Mesangial cell (primary cell): ENCODE data around the gene L1CAM. TPM values are rescaled to one million over a fixed set of nuclear protein-coding genes. Genes with fewer than 3 reads are reported as not detected.

Source experiments
- total RNA-seq: library from RNA; depleted of rRNA; stranded (reverse); fragments of >200 nt; gene quantifications from 2 replicates; pipeline ENCODE4 v1.2.3, GENCODE V29; 2015

L1CAM gene
- 15.6 and 37.3 TPM in 2 replicates for total RNA-seq

DNA sequence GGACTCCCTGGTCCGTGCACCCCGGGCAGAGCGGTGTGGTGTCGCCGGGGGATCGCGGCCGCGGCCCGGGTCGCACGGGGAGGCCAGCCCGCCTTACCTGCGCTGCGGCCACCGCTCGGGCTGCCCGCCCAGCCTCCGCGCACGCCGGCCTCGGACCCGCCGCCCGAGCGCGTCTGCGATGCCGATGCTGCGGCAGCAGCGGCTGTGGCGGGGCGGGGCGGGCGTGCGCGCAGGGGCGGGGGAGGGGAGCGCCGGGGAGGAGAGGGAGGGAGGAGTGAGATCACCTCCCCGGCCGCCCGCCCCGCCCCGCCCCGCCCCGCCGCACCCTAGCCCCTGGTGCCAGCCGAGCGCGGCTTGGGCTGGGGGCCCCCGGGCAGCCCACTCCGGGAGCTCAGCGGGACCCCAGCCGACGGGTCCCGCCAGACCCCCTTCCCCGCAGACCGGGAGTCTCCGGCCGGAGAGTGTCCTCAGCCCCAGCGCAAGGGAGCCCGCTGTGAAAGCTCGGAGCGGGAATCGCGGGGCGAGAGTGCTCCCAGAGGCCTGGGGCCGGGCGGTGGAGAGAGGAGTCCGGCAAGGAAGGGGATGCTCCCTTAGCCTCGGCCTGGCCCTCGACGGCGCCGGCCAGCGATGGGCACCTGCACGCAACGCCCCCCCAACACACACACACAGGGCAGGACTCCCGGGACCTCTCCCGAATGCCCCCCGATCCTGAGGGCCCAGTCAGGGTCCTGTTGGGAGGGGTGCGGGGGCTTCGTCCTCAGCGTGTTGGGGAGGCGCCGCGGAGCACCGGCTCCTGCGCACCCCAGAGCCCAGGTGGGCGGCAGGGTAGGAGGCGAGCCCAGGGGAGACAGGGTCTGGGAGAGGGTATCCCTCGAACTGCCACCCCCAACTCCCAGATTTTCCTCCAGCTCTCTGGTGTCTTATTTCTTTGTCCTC is at the start of gene L1CAM:
Gene L1CAM (minus strand): TSS at position 206 of the 936 bp plus-strand sequence. CDS start 10,337 bp downstream, outside the sequence.

DNA sequence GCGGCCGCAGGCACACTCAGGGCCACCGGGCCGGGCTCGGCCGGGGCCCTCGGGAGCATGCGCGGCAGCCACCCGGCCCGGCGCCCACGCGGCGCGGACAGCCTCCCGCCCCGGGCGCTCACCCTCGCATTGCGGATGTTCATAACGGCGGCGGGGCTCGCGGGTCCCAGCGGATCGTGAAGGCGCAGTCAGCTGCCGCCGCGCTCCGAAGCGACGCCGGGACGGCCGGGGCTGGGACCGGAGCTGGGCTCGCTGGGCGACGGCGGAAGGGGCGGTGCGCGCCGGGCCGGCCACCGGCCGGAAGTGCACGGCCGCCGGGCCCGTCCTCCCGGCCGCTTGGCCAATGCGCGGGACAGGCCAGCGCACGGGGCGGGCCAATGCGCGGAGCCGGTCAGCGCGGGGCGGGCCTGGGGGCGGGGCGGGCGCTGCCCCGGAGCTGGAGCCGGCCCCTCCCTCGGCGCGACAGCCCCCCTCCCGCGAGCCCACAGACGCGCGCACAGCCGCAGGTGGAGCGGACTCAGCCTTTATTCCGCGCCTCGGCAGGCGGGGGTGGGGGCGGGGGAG is 48.9 kb upstream of the L1CAM start, which contains the start of gene NAA10:
Gene NAA10 (minus strand): TSS at position 276 of the 564 bp plus-strand sequence. CDS start 133 bp downstream, at position 143.

DNA sequence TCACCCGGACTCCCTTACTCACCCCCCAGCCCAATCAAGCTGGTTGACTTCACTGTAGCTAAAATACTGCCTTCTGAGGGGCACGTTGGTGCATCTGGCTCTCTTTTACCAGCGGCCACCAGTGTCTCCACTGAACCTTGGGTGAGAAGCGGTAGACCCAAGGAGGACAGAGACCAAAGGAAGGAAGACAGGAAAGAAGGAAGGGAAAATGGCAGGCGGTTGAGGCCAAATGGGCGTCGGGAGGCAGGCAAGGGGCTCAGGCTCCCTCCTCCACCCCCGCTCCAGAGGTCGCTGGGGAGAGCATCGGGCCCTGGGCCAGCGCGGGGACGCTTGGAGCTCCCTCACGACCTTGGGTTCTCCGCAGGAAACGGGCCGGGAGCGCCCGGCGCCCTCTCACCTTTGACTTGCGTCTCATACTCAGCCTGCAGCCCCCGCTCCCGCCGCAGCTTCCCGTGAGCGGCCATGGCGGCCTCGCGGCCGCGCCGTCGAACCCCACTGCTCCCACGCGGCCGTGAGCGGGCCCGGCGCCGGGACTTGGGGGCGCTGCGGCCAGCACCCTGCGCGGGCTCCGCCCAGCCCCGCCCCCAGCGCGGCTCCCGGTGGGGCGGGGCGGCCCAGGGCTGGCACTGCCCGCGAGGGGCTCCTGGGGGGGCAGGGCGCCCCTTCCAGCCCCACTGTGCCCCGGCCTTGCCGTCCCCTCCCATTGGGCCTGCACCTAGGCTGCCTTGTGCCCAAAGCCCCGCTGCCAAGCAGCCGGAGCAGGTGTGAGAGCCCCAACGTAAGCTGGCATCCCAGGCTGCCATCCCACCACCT is 40.0 kb upstream of the L1CAM start, which contains the start of gene ARHGAP4:
Gene ARHGAP4 (minus strand): TSS at position 526 of the 813 bp plus-strand sequence. CDS start 62 bp downstream, at position 464.

GRCh38 chrX:153903991-153904957 is 18.3 kb upstream of the L1CAM start, which contains the start of gene AVPR2:
TSS of gene AVPR2 (plus strand) at chrX:153904673. CDS start at chrX:153905146, 473 bp downstream.

DNA sequence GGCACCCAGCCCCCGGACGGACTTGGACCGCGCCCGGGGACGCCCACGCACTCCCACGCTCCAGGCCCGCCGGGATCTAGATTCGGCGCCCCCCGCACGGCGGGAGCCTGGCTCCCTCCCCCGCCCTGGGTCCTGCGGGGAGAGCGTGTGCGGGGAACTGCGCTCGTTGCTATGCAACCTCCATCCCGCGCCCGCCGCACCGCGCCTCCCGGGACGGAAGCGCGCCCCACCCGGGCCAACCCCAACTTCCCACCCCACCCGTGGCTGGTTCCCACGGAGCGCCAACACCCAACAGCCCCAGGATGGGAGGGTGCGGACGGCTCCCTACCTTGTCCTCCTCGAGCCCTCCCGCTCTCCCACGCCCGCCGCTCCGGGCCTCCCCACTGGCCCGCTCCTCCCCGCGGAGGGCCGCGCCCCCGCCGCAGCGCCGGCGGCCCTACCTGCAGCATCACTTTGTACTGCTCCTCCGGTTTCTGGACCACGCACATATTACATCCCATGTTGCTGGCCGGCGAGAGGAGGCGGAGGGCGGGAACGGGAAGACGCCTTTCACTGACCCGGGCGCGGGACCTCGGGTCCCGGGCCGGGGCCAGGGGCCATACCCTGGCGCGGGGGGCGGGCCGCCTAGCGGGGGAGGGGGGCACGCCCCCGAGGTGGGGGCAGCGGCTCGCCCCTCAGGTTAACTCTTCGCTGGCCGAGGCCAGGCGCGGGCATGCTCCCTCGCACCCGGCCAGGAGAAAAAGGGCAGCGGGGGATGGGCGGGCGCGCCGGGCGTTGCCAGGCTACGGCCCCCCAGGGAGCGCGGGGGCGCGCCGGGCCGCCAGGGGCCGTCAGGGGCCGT is 56.0 kb downstream of the L1CAM start, which contains the start of gene PDZD4:
Gene PDZD4 (minus strand): TSS at position 746 of the 841 bp plus-strand sequence. CDS start 246 bp downstream, at position 500.

Other genes with a start within 250 kb of the L1CAM start
- 0.13 and 1.3 TPM in 2 replicates for gene DUSP9, start 239.0 kb downstream of the L1CAM start, total RNA-seq
- 1.1 TPM in 1 of 2 replicates, not detected in the other for gene PNCK, start 212.4 kb downstream of the L1CAM start, total RNA-seq
- gene SLC6A8, start 198.2 kb downstream of the L1CAM start, total RNA-seq: 18.7 and 53.7 TPM in 2 replicates
- gene BCAP31, start 161.8 kb downstream of the L1CAM start, total RNA-seq: 78.3 and 104 TPM in 2 replicates
- gene ABCD1, start 161.3 kb downstream of the L1CAM start, total RNA-seq: 9.8 and 22.2 TPM in 2 replicates
- 4.6 and 8.4 TPM in 2 replicates for gene PLXNB3, start 121.9 kb downstream of the L1CAM start, total RNA-seq
- 1.9 TPM in 1 of 2 replicates, not detected in the other for gene SRPK3, start 105.1 kb downstream of the L1CAM start, total RNA-seq
- gene IDH3G, start 91.8 kb downstream of the L1CAM start, total RNA-seq: 91.7 and 93.4 TPM in 2 replicates
- 224 and 257 TPM in 2 replicates for gene SSR4, start 91.5 kb downstream of the L1CAM start, total RNA-seq
- gene PDZD4, start 55.6 kb downstream of the L1CAM start, total RNA-seq: under 0.01 and 0.13 TPM in 2 replicates
- not detected in 2 replicates for gene AVPR2, start 18.5 kb upstream of the L1CAM start, total RNA-seq
- gene ARHGAP4, start 40.1 kb upstream of the L1CAM start, total RNA-seq: 5.7 and 16.7 TPM in 2 replicates
- gene NAA10, start 48.9 kb upstream of the L1CAM start, total RNA-seq: 126 and 216 TPM in 2 replicates
- gene RENBP, start 58.5 kb upstream of the L1CAM start, total RNA-seq: 0.98 and 11.3 TPM in 2 replicates
- gene HCFC1, start 85.6 kb upstream of the L1CAM start, total RNA-seq: 58.3 and 86.0 TPM in 2 replicates
- gene TMEM187, start 86.6 kb upstream of the L1CAM start, total RNA-seq: 9.0 and 10.6 TPM in 2 replicates
- 110 and 179 TPM in 2 replicates for gene IRAK1, start 133.7 kb upstream of the L1CAM start, total RNA-seq
- 16.5 and 16.8 TPM in 2 replicates for gene MECP2, start 211.5 kb upstream of the L1CAM start, total RNA-seq